ENCODE data around the gene KRTAP5-10.
"Not testable (repeated sequence)": the region's sequence is repeated elsewhere in the genome, so short reads cannot be mapped to it uniquely, and the experiment has no call there.

Gene KRTAP5-10

DNA sequence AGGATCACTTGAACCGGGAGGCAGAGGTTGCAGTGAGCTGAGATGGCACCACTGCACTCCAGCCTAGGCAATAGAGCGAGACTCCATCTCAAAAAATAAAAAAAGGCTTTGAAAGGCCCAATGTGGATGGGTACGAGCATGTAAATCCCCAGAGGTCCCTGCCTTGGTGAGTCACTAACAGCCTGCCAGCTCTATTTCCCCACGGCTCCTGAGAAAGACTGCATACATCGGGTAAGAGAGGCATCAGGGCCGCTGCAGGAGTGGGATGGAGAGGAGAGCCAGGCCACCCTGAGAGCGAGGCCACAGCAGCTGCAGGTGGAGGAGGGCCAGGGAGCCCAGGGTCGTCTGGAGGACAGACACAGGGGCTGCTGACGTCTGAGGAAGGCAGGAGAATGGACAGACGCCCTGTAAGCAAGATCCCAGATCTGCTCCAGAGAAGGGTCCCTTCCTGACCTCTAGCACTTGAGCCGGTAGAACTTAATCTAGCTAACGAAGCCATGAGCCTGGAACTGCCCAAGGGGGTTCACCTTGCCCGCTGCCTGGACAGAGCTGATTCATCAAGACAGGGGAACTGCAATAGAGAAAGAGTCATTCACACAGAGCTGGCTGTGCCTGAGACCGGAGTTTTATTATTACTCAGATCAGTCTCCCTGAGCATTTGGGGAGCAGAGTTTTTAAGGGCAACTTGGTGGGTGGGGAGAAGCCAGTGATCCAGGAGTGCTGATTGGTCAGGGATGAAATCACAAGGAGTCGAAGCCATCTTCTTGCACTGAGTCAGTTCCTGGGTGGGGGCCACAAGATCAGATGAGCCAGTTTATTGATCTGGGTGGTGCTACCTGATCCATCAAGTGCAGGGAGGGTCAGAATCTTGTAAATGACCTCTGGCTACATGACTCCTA, 22.2 kb upstream of the KRTAP5-10 start:
- DNase-seq, result no peak

DNA sequence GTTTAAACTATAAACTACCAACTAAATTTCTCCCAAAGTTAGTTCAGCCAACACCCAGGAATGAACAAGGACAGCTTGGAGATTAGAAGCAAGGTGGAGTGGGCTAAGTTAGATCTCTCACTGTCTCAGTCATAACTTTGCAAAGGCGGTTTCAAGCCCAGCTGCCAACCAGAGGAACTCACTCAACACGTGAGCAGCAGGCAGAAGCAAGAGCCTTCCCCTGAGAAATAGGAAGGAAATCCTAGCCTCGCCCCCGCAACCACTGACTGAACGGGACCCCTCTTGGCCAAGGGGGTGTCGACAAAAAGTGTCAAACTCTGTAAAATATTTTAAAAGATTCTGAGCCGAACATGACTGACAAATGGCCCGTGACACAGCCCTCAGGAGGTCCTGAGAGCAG, 21.5 kb upstream of the KRTAP5-10 start:
- DNase-seq, result no peak

DNA sequence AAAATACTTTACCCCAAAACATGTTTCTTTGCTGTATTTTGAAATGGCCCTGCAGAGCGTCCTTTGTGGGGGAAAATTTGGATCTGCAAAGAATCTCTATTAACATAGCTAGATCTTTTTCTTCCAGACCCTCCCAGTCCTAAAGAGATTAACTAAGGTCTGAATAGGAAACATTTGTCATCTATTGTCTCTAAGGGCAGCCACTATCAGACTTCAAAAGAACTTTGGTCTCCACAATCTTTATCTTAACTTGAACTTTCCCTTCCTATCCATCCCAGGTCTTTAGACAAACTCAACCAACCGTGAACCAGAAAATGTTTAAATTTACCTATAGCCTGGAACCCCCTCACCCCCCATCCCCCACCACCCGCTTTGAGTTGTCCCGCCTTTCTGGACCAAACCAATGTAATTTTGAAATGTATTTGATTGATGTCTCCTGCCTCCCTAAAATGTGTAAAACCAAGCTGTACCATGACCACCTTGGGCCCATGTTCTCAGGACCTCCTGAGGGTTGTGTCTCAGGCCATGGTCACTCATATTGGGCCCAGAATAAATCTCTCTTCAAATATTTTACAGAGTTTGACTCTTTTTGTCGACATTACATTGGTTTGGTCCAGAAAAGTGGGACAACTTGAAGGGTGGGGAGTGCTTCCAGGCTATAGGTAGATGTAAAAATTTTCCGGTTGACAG, 20.7 kb upstream of the KRTAP5-10 start:
- no peak for DNase-seq

DNA sequence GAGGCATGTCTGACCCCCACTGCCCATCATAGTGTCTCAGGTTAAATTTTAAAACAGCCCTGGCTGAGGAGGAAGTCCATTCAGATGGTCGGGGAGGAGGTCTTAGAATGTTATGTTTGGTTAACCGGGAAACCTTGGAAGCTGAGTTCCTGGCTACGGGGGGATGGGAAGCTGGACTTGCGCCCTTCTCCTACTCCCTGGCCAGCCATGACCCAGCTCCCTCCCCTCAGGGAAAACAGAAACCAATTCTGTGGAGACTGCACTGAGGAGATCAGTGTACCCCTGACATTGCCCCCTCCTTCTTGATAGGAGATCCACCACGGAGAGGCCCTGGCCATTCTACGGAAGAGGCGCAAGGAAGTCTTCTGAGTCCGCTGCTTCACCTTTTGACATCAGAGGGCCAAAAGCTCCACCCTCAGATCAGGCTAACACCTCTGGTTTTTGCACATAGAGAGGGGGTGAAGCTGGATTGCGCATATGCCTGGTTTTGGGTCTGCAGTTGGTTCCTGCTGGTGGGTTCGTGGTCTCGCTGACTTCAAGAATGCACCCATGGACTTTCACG, 19.9 kb upstream of the KRTAP5-10 start:
- DNase-seq, result no peak

DNA sequence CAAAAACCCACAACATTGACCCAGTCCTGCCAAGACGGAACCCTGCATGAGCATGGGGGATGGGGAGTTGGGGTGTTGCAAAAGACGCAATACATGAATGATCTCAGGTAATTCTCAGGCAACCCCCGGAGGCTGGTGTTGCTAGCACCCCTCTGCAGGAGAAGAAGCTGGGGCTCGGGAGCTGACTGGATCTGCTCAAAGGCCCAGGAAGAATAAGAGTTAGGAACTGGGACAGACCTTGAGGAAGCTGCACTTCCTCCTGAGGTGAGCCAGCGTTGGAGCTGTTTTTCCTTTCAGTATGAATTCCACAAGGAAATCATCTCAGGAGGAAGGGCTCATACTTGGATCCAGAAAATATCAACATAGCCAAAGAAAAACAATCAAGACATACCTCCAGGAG, 17.2 kb upstream of the KRTAP5-10 start, which contains the start of gene KRTAP5-9:
KRTAP5-9 (plus strand) TSS at position 301 of the 400 bp plus-strand sequence. CDS start 238 bp downstream, outside the sequence.
- DNase-seq, result no peak

DNA sequence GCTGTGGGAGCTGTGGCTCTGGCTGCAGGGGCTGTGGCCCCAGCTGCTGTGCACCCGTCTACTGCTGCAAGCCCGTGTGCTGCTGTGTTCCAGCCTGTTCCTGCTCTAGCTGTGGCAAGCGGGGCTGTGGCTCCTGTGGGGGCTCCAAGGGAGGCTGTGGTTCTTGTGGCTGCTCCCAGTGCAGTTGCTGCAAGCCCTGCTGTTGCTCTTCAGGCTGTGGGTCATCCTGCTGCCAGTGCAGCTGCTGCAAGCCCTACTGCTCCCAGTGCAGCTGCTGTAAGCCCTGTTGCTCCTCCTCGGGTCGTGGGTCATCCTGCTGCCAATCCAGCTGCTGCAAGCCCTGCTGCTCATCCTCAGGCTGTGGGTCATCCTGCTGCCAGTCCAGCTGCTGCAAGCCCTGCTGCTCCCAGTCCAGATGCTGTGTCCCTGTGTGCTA, 16.6 kb upstream of the KRTAP5-10 start:
- DNase-seq, result no peak

DNA sequence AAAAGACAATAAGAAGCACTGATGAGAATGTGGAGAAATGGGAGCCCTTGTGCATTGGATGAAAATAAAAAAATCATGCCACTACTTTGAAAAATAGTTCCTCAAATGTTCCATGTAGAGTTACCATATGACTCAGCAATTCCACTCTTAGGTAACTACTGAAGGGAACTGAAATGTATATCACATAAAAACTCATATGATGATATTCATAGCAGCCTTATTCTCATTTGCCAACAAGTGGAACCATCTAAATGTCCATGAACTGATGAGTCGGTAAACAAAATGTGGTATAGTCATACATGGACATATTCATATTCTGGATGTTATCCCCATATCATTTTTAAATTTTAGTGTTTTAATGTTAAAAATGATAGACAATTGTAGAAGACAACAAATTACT, 13.7 kb upstream of the KRTAP5-10 start:
- no peak for DNase-seq

DNA sequence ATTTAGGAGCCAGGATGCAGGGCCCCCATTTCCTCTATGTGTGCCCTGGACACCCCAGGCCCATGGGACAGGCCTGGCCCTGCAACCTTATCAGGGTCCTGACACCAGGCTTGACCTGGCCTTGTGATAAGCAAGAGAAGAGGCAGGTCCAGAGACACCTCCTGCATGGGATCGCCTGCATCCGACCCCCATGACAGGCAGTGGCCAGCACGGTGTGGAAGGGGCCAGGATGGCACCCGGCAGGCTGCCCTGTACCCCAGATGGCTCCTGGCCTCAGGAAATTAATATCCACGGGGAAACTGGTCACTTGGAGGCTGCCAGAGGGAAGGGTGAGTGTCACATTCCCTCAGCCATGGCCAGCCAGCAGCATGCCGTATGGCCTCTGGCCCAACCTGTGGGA, 10.4 kb upstream of the KRTAP5-10 start:
- DNase-seq, result no peak

DNA sequence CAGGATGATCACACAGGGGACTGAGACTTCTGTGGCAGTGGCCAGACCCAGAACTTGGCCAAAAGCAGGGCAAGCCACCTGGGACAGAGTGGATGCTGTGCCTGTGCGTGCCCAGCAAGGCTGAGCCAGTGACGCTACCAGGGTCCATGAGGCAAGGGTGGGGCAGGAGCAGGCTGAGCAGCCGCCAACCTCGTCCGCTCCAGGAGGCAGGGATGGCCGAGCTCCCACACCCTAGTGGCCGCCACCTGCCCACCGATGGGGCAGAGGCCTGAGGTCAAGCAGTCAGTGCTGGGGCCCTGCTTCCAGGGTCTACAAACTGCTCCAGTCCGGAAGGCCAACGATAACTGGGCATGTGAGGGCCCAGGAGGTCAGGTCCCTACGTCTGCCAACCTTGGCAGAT, 9.9 kb upstream of the KRTAP5-10 start:
- no peak for DNase-seq

DNA sequence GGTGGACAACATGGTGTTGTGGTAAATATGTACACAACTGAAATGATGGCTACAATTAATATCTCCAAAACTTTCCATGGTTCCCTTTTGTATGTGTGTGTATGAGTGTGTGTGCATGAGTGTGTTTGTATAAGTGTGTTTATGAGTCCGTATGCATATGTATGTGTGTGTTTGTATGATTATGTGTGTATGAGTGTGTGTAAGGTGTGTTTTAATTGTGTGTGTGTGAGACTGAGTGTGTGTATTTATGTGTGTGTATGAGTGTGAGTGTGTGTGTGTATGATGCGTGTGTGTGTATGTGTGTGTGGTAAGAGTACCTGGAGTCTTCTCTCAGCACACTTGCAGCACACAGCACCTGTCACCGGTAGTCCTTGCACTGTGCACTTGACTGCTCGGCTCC, 9.3 kb upstream of the KRTAP5-10 start:
- no peak for DNase-seq

DNA sequence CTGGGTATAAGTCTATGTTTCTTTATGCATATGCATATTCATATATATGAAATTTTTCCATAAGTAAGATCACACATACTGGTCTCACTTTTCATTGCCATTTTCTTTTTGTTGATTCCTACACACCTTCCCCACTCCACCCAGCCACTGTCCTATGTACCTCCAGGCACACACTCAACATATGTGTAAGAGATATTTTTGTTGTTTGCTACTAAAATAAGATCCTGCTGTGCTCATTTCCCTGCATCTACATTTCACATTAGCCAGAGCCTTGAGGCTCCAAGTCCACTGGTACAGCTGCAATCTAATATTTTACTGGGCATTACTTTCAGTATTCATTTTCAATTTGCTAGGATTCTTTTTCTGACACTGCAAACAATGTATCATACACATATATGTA, 8.1 kb upstream of the KRTAP5-10 start:
- no peak for DNase-seq

DNA sequence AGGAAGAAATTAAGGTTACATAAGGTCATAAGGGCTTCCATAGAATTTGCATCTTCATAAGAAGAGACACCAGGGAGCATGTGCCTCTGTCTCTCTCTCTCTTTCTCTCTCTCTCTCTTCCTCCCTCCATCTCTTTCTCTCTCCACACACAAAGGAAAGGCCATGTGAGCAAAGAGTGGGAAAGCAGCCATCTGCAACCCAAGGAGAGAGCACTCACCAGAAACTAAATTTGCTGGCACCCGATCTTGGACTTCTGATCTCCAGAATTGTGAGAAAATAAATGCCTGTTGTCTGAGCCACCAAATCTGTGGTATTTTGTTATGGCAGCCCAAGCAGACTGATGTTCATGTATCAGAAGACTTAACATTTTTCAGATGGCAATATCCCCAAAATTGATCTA, 6.4 kb upstream of the KRTAP5-10 start:
- DNase-seq, result no peak

DNA sequence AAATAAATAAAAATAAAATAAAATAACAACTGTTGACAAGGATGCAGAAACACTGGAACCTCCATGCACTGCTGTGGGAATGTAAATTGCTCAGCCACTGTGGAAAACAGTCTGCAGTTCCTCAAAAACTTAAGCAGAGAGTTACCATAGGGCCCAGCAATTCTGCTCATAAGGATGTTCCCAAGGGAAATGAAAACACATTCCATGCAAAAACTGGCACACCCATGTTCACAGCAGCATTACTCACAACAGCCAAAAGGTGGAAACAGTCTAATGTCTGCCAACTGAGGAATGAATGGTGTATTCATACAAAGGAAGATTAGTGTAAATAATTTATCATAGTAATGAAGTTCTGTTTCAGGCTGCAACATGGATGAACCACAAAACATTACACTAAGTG, 3.2 kb upstream of the KRTAP5-10 start:
- no peak for DNase-seq

DNA sequence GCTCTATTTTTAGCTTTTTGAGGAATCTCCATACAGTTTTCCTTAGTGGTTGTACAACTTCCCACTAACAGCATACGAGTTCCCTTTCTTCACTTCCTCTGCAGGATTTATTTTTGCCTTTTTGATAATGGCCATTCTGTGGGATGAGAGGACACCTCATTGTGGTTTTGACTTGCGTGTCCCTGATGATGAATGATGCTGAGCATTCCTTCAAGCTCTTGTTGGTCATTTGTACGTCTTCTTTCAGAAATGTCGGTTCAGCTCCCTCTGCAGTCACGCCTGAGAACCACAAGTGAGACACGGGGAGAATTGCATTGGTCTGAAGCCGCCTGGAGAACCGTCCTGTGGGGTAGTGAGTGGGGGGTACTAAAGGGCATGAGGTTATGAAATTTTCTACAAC, 2.0 kb upstream of the KRTAP5-10 start:
- no peak for DNase-seq

DNA sequence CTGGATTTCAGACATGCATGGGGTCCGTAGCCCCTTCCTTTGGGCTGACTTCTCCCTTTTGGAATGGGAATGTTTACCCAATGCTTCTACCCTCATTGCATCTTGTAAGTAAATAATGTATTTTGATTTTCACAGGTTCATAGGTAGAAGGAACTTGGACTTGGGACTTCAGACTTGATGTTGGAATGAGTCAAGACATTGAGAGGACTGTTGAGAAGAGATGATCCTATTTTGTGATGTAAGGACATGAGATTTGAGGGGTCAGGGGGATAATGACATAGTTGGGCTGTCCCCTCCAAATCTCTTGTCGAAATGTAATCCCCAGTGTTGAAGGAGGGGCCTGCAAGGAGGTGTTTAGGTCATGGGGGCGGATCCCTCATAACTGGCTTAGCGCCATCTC, 933 bp upstream of the KRTAP5-10 start:
- DNase-seq, result no peak

DNA sequence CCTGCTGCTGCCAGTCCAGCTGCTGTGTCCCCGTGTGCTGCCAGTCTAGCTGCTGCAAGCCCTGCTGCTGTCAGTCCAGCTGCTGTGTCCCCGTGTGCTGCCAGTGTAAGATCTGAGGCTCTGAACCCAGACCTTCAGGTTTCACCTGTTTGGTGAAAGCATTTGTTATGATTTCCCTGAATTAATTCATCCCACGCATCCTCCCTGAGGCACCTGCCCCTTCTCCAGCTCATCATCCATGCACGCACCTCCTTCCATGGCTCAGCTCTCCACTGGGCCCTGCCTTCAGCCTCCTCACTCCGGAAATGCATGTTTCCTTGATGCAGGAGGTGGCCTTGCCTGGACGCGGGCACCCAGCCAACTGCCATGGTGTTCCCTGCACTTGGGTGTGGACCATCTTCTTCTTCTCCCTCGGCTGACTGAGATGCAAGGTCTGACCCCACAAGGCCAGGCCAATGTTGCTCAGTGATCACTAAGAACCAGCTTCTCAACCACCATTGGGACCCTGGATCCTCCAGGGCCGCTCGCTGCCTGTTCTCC, 788 bp downstream of the KRTAP5-10 start:
- DNase-seq, result no peak

DNA sequence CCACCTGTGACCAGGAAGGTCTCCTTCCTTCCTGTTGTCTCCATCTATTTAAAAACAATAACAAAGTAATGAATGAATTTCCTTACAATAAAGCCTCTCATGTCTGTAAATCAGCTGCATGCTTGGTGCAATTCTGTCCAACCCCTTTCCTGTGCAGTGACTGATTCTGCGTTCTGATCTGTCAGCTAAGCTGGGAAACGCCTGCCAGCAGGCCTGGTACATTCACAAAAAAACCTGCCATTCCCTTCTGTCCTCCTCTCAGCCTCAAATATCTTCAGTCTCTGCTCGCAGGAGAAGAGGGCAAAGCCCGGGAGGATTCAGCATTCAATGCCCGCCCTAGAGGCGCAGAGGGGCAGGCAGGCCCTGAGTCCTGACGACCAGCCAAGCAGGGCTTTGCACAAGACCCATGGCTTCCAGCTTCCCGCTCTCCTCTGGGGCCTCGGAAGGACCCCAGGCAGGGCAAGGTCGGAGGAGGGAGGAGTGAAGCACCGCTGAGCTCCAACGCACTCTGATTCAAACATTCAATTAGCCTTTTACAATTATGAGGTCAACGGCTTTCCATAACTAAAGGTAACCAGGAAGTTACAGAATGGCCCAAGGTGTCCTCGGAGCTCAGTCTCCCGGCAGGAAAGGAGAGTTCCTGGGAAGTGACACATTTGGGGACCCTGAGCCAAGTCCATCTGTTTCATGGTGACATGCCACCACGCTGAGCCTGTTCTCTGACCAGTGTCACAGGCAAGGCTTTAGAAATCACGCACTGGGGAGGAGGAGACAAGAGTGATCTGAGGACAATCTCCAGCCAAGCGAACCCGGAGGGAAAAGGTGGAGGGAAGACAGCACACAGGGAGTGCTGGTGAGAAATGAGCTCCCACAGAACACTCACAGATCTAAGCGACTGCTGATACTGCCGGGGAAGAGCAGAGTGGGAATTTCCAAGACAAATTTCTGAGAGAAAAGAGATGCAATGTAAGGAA, 1.6 kb downstream of the KRTAP5-10 start:
- not testable (repeated sequence) for DNase-seq

DNA sequence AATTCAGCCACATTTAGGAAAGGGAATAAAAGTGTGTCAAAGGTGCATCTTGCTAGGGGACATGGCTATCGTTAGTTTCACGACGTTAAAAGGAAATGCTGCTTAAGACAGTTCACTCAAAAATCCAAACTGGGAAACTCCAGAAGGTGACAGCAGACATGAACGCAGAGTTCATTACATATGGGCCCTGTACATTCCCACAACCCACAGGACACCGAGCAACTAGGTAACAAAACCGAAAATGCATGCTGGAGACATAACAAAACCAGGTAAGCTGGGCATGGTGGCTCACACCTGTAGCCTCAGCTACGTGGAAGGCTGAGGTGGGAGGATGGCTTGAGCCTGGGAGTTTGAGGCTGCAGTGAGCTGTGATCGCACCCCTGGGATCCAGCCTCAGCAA, 2.3 kb downstream of the KRTAP5-10 start:
- DNase-seq, result not testable (repeated sequence)

DNA sequence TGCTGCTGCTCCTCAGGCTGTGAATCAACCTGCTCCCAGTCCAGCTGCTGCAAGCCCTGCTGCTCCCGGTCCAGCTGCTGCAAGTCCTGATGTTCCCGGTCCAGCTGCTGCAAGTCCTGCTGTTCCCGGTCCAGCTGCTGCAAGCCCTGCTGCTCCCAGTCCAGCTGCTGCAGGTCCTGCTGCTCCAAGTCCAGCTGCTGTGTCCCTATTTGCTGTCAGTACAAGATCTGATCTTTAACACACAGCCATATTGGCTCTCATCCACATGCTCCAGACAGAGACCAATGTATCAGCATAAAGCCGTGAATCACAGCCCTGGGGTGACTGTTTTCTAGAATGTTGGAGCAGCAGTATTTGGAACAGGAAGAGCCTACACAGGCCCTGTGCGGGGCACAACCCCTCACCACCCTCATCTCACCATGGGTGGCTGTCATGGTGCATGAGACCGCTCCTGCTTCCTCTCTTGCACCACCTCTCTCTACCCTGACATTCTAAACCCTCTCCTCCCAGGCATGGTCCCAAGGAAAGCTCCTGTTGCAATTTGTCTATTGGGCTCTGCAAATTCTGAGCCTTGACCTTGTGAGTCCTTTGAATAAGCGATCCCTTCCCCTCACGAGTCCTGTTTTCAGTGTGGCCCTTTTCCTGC, 3.5 kb downstream of the KRTAP5-10 start:
- no peak for DNase-seq

DNA sequence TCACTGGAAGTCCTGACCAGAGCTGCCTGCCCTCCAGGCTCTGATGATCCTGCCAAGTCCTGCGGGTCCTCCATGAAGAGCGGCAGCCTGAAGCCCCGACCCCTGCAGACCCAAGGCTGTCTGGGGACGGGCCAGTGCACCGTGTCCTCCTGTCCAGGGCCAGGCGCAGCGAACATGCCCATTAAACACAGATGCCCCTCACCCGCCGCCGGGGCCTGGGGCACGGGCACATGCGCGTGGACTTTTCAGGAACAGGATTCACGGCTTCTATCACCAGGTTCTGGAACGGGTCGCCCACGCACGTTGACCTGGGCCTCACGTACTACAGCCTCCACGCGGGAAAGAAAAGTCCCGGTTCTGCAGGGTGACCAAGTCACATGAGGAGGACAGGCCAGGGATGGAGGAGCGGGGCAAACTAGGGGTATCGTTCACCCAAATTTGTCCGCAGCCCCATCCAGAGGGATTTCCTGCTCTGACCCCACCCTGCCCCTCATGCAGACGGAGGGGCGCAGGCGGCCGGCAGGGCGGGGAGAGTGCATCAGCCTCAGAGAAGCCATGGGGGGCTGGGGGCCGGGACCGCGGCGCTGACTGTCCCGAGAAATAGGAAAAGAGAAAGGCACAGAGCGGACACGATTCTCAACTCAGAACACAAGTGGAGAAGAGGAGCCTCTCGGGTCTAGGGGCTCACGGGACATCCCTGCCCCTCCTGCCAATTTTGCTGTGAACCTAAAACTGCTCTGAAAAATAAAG, 5.9 kb downstream of the KRTAP5-10 start:
- not testable (repeated sequence) for DNase-seq

DNA sequence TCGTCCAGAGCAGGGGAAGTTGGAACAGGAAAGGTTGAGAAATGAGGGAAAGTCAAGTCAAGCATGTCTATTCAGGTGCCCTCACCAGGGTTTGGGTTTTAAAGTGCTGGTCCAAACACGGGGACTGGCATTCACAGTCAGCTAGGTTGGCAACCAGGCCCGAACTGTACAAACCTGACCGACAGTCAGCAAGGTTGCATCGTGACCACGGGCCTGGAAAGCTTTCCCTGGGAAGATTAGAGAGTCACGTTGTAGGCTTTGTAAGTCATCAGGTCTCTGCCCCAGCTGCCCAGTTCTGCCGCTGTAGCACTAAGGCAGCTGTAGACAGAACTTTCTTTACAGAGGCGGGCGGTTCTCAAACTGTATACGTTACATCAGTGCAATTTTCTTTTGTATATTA, 7.4 kb downstream of the KRTAP5-10 start:
- no peak for DNase-seq

Data from NCI-H345 (cell line).